ENCODE measurements around the gene CBY2.

CBY2 gene

GRCh38 chr13:45702869-45703391, 810 bp downstream of the CBY2 start:
- DNase-seq = no peak

DNA sequence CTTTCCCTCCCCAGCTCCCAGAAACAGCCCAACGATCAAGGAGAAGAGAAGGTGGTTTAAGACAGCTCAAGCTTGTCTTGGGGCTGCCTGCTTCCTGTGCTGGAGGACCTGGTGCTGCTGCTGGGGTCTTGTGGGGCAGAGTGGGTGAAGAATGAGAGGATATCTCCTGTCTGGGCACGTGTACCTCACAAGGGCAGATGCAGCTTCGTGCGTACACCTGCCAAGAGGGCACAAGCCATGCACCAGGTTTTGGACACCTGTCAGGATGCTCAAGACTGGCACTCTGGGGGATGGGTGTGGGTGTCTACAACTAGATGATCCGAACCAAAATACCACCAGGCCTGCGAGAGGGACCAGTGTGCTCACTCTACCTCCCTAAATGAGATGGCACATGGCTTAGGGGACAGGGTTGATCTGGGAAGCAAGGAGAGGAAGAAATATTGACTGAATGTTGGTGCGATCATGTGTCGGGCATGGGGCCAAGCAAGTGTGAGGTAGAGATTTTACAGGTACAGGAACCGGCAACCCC, 2.2 kb downstream of the CBY2 start:
- DNase-seq = no peak

GRCh38 chr13:45704854-45705695, 3.0 kb downstream of the CBY2 start:
- no peak for DNase-seq

- no peak for DNase-seq
Observed at GRCh38 chr13:45705918-45706317, 3.8 kb downstream of the CBY2 start.

- DNase-seq = no peak
Observed at GRCh38 chr13:45707516-45708100, 5.5 kb downstream of the CBY2 start.

- no peak for DNase-seq
Observed at GRCh38 chr13:45711951-45712350, 9.8 kb downstream of the CBY2 start.

- no peak for DNase-seq
Observed at GRCh38 chr13:45713106-45713690, 11.1 kb downstream of the CBY2 start.

DNA sequence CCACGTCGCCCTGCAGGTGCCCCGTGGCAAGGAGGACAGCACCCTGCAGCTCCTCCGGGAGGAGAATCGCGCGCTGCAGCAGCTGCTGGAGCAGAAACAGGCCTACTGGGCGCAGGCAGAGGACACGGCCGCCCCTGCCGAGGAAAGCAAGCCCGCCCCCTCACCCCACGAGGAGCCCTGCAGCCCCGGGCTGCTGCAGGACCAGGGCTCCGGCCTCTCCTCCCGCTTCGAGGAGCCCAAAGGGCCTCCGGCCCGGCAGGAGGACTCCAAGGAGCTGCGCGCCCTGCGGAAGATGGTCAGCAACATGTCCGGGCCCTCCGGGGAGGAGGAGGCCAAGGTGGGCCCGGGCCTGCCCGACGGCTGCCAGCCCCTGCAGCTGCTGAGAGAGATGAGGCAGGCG, 11.6 kb downstream of the CBY2 start:
- DNase-seq = no peak

DNA sequence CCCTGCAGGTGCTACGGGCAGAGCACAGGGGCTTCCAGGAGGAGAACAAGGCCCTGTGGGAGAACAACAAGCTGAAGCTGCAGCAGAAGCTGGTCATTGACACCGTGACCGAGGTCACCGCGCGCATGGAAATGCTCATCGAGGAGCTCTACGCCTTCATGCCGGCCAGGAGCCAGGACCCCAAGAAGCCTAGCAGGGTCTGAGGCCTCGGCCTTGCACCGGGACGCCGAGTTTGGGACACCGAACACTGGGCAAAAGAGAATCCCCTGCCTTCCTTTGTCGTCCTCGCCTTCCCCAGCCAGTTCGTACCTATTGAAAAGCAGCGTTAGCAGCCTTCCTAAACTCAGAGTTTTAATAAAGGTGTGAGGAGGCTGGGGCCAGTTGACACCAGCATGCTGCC, 12.1 kb downstream of the CBY2 start:
- no peak for DNase-seq

DNA sequence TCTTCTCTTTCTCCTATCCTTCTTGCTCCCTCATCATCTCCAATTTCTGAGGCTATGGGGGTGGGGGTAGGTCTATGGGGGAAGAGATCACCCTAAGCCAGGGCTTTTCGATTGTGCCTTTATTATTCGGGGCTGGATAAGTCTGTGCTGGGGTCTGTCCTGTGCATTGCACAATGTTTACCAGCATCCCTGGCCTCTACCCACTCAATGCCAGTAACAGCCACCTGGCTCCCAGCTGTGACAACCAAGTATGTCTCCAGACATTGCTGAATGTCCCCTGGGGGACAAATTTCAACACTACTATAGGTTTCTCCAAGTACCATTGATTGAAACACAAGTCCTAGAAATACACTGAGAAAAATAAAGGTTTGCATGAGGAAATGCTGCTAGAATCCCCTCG, 13.2 kb downstream of the CBY2 start:
- DNase-seq = no peak

- no peak for DNase-seq
Observed at GRCh38 chr13:45717349-45717748, 15.2 kb downstream of the CBY2 start.

DNA sequence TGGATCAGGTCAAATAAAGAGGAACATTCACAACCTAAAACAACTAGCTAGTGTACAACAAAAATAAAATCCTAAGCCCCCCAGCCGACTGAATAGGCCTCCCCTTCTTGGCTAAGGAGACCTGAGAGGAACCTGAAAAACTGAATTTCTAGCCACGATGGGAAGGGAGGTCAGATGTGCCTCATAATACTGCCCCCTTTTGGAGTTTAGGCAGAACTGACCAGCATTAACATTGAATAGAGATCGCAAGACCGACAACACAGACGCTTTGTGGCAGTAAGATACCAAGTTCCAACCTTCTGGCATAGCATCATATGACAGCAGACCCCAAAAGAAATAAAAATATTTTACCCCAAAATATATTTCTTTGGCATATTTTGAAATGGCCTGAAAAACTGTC, 15.9 kb downstream of the CBY2 start:
- DNase-seq = no peak

GRCh38 chr13:45718992-45719391, 16.9 kb downstream of the CBY2 start:
- DNase-seq = no peak

DNA sequence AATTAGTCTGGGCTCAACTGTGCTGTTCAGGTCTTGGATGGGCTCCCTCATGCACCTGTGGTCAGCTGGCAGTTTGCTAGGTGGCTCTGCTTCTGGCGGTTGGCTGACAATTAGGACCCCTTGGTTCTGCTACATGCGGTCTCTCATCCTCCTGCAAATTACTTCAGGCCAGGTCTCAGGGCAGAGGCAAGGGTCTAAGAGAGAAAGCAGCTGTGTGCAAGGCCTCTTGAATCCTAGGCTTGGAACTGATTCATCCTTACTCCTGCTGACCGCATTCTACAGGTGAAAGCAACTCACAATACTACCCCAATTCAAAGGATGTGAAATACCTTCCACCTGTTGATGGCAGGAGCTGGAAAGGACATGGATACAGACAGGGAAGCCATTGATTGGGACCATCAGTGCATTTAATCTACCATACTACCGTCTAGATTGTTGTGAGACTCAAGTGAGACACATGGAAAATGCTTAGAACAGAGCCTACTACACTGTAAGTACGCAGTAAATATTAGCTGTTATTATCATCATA, 19.1 kb downstream of the CBY2 start:
- DNase-seq = no peak

GRCh38 chr13:45723798-45724197, 21.7 kb downstream of the CBY2 start:
- no peak for DNase-seq

- no peak for DNase-seq
Observed at GRCh38 chr13:45728759-45729158, 26.6 kb downstream of the CBY2 start.

- DNase-seq = no peak
Observed at GRCh38 chr13:45731455-45731854, 29.3 kb downstream of the CBY2 start.

- no peak for DNase-seq
Observed at GRCh38 chr13:45732916-45733315, 30.8 kb downstream of the CBY2 start.

- DNase-seq = no peak
Observed at GRCh38 chr13:45733361-45733760, 31.2 kb downstream of the CBY2 start.

- DNase-seq = no peak
Observed at GRCh38 chr13:45737571-45738017, 35.5 kb downstream of the CBY2 start.

- no peak for DNase-seq
Observed at GRCh38 chr13:45742985-45743384, 40.9 kb downstream of the CBY2 start.

DNA sequence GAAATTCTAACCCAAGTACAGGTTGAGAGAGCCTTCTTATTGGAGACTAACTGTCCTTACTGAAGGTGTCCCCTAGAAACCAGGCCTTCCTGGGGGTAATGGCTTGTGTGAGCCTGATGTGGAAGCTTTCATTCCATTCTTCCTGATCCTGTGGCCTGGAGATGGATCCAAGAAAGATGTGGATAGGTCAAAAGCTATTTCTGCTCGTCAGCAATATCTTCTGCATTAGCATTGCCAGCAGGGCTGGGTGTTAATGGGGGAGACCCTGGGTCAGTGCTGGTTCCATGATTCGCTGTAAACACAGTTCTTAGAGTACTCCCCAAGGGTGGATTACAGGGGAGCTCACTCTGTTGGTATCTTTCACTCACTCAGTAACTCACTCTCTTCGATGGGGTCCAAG, 42.9 kb downstream of the CBY2 start:
- no peak for DNase-seq

GRCh38 chr13:45747071-45747470, 45.0 kb downstream of the CBY2 start:
- no peak for DNase-seq

Measured in right hindlimb (tissue), 1 donor.